Glutamatergic neuron (in vitro differentiated cells): ENCODE data around the gene ACER1. TPM values are rescaled to one million over a fixed set of nuclear protein-coding genes. Genes with fewer than 3 reads are reported as not detected.
A peak's percentile ranks its signal among the peaks of the same experiment; 100 is the strongest.

Source experiments
- DNase-seq: peaks from one replicate; pipeline ENCODE4 v3.0.0; 2022
- H3K27ac Mint-ChIP-seq: one replicate; pipeline ENCODE4 v1.8.0; 2020; ENCODE audit warnings: mild to moderate bottlenecking, mixed read lengths, inconsistent platforms; ENCODE audit not compliant: unreplicated experiment
- H3K27me3 Mint-ChIP-seq: one replicate; pipeline ENCODE4 v1.8.0; 2020; ENCODE audit warnings: mild to moderate bottlenecking, moderate library complexity, mixed read lengths, inconsistent platforms; ENCODE audit not compliant: unreplicated experiment
- H3K36me3 Mint-ChIP-seq: one replicate; pipeline ENCODE4 v1.8.0; 2020; ENCODE audit warnings: mild to moderate bottlenecking, mixed read lengths, inconsistent platforms; ENCODE audit not compliant: unreplicated experiment
- H3K4me1 Mint-ChIP-seq: one replicate; pipeline ENCODE4 v1.8.0; 2020; ENCODE audit warnings: mild to moderate bottlenecking, low read depth, mixed read lengths, inconsistent platforms; ENCODE audit not compliant: unreplicated experiment
- H3K4me3 Mint-ChIP-seq: one replicate; pipeline ENCODE4 v1.8.0; 2020; ENCODE audit warnings: mild to moderate bottlenecking, mixed read lengths, inconsistent platforms; ENCODE audit not compliant: unreplicated experiment
- H3K9me3 Mint-ChIP-seq: one replicate; pipeline ENCODE4 v1.8.0; 2020; ENCODE audit warnings: mild to moderate bottlenecking, moderate library complexity, mixed read lengths, inconsistent platforms; ENCODE audit not compliant: unreplicated experiment
- CTCF ChIP-seq: fragments of 200-600 bp; sonication (generic); IDR thresholded peaks from one replicate; pipeline ENCODE4 v1.5.0; 2021; ENCODE audit not compliant: partially characterized antibody, unreplicated experiment
- total RNA-seq: library from RNA; stranded (reverse); fragmentation: NEBNext Ultra II Directional; extraction: Animal tissue kit (Norgen Biotek cat#: 25700); gene quantifications from one replicate; pipeline ENCODE4 v1.2.1, GENCODE V29; 2021; ENCODE audit not compliant: unreplicated experiment

The ACER1 gene
- total RNA-seq, 1 donor from 2014 or later = not detected

- peaks cover 5% of the 10 kb centered on the region for H3K36me3 Mint-ChIP-seq
- H3K4me3 Mint-ChIP-seq = peak overlapping the region; percentile 20
- no peak for DNase-seq
- no peak overlapping the region for H3K27ac Mint-ChIP-seq
- peaks cover 2% of the 10 kb centered on the region for H3K27me3 Mint-ChIP-seq
- no peaks in the 10 kb centered on the region for H3K9me3 Mint-ChIP-seq
- TF ChIP-seq CTCF = no peak
- peaks cover 8% of the 10 kb centered on the region for H3K4me1 Mint-ChIP-seq
Measured at GRCh38 chr19:6263735-6264444, 69.5 kb downstream of the ACER1 start.

DNA sequence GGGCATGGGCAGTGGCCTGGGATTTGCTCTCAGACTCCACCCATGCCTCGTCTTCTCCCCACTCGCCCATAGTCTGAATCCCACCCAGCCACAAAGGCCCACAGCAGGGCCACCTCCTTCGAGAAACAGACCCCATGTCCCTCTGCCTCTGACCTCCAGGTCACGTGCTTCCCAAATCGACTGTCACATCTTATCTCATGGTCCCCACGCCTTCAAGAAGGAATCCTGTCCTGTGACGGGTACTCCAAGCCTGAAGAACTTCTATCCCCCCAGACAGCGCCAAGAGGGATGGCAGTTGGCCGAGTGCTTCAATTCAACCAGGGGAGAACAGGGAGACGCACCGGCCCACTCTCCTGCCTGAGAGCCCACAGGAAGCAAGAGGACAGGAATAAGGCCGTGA, 70.1 kb downstream of the ACER1 start:
- H3K27ac Mint-ChIP-seq = peak overlapping the region; percentile 42
- H3K4me3 Mint-ChIP-seq = no peak overlapping the region
- no peak for DNase-seq
- H3K9me3 Mint-ChIP-seq = peaks cover 4% of the 10 kb centered on the region
- peaks cover 6% of the 10 kb centered on the region for H3K36me3 Mint-ChIP-seq
- H3K4me1 Mint-ChIP-seq = peaks cover 8% of the 10 kb centered on the region
- H3K27me3 Mint-ChIP-seq = peaks cover 2% of the 10 kb centered on the region
- TF ChIP-seq CTCF = no peak

- TF ChIP-seq CTCF = no peak
- Mint-ChIP-seq H3K36me3 (peaks cover 6% of the 10 kb centered on the region), H3K27me3 (peaks cover 3% of the 10 kb centered on the region), H3K27ac (no peak overlapping the region), H3K4me3 (no peak overlapping the region), H3K4me1 (peaks cover 8% of the 10 kb centered on the region), H3K9me3 (peaks cover 4% of the 10 kb centered on the region)
- no peak for DNase-seq
Measured at GRCh38 chr19:6262519-6262918, 70.9 kb downstream of the ACER1 start.

DNA sequence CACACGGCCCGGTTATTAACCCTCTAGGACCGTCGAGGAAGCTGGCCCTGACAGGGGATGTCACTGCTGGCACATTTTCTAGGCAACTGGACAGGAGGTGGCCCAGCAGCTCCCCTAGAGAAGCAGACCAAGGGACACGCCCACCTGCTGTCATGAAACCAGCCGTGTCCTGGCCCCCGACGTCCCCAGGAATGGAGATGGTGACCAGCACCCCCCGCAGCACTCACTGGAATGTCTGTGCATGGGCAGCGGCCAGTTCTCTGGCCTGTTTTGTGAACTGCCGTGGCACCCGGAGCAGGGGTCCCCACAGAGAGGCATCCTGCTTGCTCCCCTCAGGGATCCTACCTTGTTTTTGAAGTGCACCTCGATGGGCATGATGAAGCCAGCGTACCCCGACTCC, 71.5 kb downstream of the ACER1 start:
- peaks cover 6% of the 10 kb centered on the region for H3K36me3 Mint-ChIP-seq
- no peak for DNase-seq
- peaks cover 3% of the 10 kb centered on the region for H3K27me3 Mint-ChIP-seq
- H3K9me3 Mint-ChIP-seq = peaks cover 6% of the 10 kb centered on the region
- H3K27ac Mint-ChIP-seq = no peak overlapping the region
- no peak for TF ChIP-seq CTCF
- no peak overlapping the region for H3K4me3 Mint-ChIP-seq
- peaks cover 8% of the 10 kb centered on the region for H3K4me1 Mint-ChIP-seq

GRCh38 chr19:6260912-6261650, 72.3 kb downstream of the ACER1 start:
- H3K27me3 Mint-ChIP-seq = peaks cover 1% of the 10 kb centered on the region
- H3K4me3 Mint-ChIP-seq = no peak overlapping the region
- peaks cover 8% of the 10 kb centered on the region for H3K9me3 Mint-ChIP-seq
- no peak overlapping the region for H3K27ac Mint-ChIP-seq
- H3K36me3 Mint-ChIP-seq = peaks cover 6% of the 10 kb centered on the region
- DNase-seq = peak; percentile 67
- TF ChIP-seq CTCF = peak; percentile 69
- H3K4me1 Mint-ChIP-seq = peaks cover 8% of the 10 kb centered on the region
